NOMO-1 (cell line): ENCODE results near the gene GID4.

Experiments
- DNase-seq, 2 experiments: peaks; one replicate each; lab custom pipeline; 2025; ENCODE audit not compliant: unreplicated experiment in 2 of 2; lab: John Stamatoyannopoulos, UW

GID4 gene

DNA sequence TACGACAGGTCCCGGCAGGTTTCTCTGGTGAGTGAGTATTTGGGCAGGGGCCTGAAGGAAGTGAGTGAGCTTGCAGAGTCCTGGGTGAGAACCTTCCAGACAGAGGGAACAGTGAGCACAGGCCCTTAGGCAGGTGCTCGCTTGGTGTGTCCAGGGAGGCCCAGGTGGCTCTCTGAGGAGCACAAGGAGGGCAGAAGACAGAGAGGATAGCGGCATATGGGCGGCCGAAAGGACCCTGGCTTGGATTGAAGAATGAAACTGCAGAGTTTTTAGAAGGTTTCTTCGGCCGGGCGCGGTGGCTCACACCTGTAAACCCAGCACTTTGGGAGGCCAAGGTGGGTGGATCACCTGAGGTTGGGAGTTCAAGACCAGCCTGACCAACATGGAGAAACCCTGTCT, 55.2 kb downstream of the GID4 start:
- no peak for DNase-seq

DNA sequence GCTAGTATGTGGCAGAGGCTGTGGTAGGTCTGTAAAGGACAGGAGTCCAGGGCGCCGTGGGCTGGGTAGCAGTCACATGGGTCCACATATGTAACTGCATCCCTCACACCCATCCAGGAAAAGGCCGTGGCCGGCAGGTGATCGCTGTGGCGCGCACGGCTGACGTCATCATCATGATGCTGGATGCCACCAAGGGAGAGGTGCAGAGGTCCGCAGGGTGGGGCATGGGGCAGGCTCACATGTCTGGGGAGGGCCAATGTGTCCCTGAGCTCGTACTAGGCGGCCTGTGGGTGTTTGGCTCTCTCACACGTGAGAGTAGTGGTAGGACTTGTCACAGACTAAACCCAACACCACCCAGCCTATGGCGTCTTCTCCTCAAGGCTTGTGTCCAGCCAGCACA, 60.3 kb downstream of the GID4 start:
- DNase-seq = no peak

DNA sequence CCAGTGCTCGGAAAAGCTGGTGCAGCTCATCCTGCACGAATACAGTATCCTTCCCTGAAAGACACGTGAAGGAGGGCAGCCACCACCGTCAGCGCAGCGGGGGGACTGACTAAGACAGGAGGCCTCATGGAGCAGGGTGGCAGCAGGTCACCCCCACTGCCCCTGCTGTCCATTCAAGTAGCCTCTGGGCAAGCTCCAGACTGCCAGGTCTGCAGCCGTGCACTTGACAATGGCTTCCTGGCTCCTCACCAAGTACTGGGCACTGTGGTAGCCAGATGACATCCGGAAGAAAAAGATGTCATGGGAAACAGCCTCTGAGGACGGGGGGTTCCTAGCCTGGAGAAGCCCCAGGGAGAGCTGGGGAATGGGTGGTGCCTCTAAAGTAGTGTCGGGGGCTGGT, 61.4 kb downstream of the GID4 start:
- DNase-seq = no peak

DNA sequence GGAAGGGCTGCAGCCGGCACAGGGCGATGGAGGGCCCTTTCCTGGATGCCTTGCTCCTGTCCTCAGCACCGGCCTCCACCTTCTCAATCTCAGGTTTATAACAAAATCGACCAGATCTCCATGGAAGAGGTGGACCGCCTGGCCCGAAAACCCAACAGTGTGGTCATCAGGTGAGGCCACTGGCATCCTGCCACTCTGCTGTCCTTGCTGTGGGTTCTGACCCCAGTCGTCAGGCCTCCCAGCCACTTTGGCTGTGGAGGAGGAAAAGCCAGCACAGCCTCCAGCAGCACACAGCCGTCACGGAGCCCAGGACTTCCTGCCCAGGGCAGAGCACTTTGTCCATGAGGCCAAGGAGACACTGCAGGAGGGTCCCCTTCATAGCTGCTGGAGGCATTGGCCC, 62.6 kb downstream of the GID4 start:
- no peak for DNase-seq

DNA sequence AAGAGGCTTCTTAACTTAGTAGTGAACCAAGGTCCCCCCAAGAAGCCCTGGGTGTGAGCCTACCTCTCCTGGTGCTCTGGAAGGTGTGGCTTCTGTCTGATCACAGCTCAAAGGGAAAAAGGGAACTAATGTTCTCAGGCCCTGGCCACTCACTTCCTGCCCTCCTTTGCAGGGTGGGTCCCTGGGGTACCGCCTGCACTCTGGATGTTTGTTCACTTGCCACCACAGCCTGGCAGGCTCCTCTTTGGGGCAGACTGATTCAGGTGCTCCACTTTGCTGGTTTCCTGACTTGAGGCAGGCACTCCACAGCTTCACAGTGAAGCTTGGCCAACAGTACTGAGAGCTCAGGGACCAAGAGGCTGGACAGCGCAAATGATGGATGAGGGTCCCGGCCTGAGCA, 63.4 kb downstream of the GID4 start:
- DNase-seq = peak; percentile 38 to 53

DNA sequence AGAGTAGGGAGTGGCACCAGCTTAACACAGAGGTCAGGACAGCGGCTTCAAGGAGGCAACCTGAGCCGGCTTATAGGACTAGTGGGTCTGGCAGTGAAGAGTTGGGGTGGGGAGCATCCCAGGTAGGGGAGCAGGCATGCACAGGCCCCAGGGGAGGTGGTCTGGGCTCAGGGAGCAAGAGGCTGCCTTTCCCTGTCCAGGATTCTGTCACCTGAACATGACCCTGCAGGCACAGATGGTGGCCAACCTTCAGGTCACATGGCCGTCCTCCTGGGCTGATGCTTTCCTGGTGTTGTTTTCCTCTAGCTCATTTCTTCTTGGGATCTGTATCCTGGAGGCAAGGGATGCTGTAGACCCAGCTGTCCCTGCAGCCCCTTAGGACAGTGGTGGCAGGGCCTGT, 65.8 kb downstream of the GID4 start:
- no peak for DNase-seq

DNA sequence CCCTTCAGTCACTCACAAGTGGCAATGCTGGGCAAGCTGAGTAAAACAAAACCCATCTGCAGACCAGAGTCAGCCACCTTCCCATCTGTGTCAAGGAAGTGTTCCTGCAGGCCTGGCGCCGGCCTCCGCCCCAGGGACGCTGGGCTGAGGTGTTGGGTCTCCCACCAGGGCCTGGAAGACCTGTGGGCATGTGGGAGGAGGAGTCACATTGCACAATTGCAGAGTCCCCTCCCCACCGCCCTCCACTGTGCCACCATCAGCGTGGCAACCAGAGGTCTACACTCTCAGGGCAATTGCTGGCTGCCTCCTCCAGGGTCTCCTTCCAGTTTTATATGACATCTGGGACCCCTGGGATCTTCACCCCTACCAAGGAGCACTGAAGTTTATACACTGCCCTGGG, 66.4 kb downstream of the GID4 start:
- no peak for DNase-seq

DNA sequence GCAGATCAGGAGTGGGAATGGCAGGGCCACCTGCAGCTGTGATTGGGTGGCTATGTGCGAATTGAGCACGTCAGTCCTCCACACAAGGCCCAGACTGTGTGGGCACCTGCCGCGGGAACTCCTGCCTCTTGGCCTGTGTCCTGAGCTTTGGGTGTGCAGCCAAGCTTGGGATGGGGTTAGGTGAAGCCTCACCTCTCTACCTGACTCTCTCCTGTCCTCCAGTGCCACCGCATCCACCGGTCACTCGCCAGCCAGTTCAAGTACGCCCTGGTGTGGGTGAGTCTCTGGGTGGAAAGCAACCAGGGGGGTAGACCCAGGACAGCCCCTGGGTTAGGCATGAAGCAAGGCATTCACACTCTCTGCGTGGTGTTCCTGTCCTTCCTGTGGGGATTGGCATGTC, 67.0 kb downstream of the GID4 start:
- no peak for DNase-seq

DNA sequence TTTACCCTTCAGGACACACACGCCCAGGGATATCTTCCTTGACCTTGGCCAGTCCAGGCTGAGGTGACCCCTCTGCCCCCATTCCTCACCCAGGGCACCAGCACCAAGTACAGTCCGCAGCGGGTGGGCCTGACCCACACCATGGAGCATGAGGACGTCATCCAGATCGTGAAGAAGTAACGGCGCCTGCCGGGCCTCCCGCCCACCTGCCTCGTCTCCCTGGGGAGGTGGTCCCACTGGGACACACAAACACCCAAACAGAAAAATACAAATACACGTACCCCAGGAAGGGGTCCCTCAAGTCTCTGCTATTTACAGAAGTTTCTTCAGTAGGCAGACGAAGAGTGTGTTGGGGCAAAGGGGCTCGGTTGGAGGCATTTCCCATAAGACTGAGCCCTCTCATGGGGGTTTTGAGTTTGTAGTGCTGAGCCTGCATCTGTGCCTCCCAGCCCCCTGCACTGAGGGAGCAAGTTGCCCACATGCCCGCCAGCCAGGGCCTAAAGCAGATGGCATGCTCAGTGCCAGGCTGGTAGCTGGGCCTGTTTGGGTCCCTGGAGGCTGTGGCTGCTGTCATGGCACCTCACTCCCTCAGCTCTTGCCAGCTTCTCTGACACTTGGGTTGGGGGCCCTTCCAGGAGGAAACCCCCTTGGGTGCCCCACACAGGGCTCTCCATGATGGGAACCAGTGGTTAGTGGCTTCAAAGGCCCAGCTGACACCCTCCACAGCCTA, 68.0 kb downstream of the GID4 start:
- DNase-seq = no peak

DNA sequence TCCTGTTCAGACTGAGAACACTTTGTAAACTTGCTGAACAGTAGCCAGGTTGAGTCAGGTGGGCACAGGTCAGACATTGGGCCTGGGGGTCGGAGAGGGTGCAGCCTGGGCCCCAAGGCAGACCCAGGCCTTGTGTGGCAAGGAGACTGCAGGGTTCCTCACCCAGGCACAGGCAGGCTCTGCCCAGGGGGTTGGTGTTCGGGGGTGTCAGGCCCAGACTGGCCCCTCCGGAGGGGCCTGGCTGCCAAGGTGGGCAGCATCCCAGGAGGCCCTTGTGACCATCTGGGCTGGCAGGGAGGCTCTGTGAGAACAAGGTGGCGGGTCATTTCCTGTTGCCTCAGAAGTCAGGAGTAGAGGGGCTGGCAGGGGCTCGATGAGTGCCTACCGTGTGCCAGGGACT, 68.8 kb downstream of the GID4 start:
- no peak for DNase-seq

DNA sequence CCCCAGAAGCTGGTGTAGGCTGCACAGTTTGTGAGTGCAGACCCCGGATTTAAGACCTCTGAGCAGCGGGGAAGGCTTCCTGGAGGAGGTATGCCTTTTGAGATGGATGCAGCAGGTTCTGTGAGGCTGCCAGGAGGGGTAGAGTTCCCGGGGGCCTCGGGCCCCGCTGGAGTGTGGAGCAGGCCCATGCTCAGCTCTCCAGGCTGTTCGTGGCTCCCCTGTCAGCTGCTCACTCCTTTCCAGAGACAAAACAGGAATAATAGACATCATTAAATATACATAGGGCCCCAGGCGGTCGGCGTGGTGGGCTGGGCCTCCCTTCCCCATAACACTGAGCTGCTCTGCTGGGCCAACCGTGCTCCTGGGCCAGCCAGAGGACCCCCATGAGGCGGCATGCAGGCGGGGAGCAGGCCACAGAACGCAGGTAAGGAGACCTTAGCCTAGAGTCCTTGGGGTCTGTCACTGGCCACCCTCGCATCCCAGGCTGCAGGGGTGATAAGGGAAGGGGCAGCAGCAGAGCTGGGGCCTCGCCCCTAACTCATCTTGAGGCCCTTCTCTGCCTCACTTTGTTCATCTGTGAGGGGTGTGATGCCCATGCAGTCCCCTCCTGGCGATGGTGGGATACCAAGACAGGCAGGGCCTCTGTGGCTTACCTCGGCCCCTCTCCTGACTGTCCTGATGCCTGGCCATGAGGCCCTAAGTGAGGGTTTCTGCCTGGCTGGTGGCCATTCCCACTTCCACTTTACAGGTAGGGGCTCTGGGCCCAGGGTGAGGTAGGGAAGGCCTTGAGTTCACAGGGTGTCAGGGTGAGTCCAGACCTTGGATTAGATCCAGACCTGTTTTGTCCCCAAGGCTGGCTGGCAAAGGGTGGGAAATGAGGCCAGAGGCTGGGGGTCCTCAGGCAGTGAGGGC, 69.4 kb downstream of the GID4 start, which contains the start of gene MYO15A:
TSS of gene MYO15A (plus strand) at position 356 of the 912 bp plus-strand sequence. CDS start 10,045 bp downstream, outside the sequence.
- no peak for DNase-seq

DNA sequence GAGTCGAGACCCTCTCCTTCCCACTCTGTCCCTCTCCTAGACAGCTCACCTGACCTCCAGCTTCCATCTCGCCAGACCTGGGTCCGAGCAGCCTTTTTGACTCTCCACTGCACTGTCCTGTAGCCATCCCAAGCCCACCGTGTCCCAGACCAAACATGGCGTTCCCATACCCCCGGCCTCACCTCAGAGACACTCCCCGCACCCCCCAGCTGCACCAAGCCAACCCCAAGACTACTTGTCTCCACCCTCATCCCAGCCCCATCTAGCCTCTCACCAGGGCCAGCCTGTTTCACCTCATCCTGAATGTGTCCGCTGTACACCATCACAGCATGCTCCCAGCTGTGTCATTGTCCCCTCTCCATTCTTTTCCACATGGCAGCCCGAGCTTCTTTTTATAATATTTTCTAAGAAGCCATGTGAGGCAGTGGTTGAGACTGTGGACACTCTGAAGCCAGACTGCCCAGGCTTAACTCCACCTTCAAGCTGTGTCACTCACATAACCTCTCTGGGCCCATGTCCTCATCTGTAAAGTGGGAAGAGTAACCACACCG, 70.8 kb downstream of the GID4 start:
- no peak for DNase-seq

DNA sequence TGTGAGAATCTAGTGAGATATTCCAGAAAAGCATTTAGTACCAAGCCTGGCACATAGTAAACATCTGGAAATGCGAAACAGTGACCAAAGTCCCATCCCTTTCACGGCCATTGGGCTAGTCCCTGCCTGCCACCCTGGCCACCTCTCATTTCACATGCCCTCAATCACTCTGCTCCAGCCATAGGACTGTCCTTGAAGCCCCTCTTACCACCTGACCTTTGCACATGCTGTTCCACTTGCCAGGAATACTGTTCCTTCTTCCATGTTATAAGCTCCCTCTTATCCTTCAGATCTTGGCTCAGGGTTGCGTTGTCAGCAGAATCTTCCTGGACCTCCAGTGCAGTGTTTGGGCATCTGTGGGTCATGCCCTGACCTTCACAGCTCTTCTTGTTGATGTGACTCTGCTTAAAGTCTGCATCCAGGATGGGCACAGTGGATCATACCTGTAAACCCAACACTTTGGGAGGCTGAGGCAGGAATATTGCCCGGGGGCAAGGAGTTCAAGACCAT, 71.5 kb downstream of the GID4 start:
- DNase-seq = no peak

DNA sequence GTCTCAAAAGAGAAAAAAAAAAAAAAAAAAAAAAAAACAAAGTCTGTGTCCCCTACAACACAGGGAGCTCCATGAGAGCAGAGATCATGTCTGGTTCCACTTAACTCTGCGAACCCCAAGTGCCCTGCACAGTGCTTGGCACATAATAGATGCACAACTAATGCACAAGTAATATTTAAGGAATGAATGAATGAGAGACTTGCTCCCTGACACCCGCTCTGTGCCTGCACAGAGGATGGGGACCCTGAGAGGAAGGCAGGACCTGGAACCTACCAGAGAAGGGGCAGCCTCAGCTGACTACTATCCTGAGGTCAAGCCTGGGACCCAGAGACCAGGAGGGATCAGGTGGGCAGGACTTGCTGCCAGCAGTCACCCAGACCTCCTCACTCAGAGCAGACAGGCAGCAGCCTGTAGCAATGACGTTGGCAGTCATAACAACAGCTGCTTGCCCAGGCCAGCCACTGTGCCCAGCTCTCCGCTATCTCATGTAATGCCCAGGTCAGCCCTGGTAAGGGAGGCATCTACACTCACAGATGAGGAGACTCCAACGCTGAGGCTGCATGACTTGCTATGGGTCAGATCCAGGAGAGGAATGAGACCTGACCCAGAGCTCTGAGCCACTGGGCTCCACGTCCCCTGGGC, 72.2 kb downstream of the GID4 start:
- no peak for DNase-seq

DNA sequence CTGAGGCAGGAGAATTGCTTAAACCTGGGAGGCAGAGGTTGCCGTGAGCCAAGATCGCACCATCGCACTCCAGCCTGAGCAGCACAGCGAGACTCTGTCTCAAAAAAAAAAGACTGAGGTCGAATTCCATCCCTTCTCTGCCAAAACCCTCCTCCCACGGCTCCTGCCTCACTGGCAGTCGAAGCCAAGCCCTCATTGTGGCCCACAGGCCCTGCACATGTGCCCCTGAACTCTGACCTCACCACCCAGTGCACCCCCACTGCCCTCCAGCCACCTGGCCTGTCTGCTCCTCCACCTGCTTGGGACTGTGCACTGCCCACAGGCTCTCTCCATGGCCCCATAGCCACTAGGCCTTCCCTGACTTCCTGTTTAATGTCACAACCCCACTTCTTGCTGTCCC, 76.3 kb downstream of the GID4 start:
- no peak for DNase-seq

DNA sequence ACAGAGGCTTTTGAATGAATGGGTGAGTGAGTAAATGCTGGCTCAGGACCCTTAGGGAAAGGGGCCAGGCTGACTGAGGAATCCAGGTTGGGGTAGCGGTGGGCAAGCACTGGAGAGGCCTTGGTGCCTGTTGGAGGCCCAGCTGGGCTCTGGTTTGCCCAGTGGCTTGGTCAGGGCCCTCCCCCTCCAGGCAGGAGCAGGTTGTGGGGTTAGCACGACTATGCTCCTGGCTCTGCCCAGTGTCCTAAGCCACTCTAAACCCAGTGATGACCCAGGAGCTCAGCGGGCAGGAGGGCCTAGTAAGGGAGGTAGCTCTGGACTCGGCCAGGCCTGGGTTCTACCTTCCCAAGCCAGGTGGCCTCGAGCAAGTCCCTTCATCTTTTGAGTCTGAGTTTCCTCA, 76.9 kb downstream of the GID4 start:
- no peak for DNase-seq

DNA sequence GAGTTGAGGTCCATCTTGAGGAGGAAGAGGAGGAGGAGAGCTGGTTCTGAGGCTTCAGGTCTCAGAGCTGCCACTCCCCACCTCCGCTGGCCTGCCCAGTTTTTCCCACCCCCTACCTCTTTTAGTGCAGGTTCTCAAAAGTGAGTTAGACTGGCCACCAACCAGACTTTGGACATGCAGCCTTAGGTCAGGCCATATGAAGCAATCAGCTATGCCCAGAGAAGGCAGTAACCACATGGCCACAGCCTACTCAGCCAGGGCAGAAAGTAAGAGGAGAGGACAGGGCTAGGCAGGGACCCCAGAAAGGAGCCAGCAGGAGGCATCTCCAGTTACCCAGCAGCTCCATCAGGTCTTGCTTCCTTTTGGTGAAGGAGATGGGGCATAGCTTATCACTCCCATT, 78.3 kb downstream of the GID4 start:
- DNase-seq = no peak
